Stimulated activated memory B cell treated with anti-CD40 and anti-IgM and Interleukin-4, amounts not matched to agents 10 μg/mL and 1 μg/mL and 100 μg/mL, for 72 hours (primary cell): ENCODE measurements around the gene PDZD7.

Experiments
- ATAC-seq: fragments of 150-1000 bp; cut with Tn5 transposase; 2 replicates; pipeline ENCODE4 v1.10.0; 2021
- H3K27ac Mint-ChIP-seq: one replicate; pipeline ENCODE4 v1.8.0; 2022; ENCODE audit warnings: mild to moderate bottlenecking, mixed read lengths
- H3K27me3 Mint-ChIP-seq: one replicate; pipeline ENCODE4 v1.8.0; 2022; ENCODE audit warnings: mixed read lengths
- H3K36me3 Mint-ChIP-seq: one replicate; pipeline ENCODE4 v1.8.0; 2022; ENCODE audit warnings: mixed read lengths
- H3K4me1 Mint-ChIP-seq: one replicate; pipeline ENCODE4 v1.8.0; 2022; ENCODE audit warnings: mixed read lengths
- H3K4me3 Mint-ChIP-seq: one replicate; pipeline ENCODE4 v1.8.0; 2022; ENCODE audit warnings: mild to moderate bottlenecking, moderate library complexity, mixed read lengths
- H3K9me3 Mint-ChIP-seq: one replicate; pipeline ENCODE4 v1.8.0; 2022; ENCODE audit warnings: mixed read lengths

The PDZD7 gene

DNA sequence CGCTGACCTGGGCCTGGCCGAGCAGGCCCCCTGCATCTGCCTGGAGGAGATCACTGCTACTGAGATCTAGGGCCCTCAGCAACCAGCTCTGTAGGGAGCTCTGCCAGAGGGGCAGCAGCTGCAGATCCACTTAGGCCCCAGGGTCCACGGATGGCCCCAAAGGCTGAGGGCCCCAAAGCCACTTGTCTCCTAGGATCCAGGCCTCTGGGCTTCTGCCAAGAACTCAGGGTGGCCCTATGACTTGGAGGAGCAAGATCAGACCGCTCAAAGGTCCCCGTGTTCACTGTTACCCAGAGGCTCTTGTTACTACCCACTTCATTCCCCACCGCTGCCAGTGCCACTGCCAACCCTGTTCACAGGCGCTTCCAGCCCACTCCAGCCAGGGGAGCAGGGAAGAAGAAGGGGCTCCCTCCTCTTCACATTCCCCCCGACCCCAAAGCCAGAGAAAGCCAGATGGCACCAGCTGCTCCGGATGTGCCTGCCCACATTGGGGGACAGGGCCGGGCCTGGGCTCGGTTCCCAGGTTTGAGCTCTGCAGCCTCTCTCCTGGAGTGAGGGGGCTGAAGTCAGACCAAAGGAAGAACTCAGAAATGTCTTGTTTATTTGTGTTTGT lies 23.7 kb downstream of the PDZD7 start:
- Mint-ChIP-seq H3K4me3 (no peak overlapping the region), H3K9me3 (no peaks in the 10 kb centered on the region), H3K27me3 (no peaks in the 10 kb centered on the region), H3K36me3 (no peaks in the 10 kb centered on the region), H3K4me1 (no peaks in the 10 kb centered on the region), H3K27ac (no peak overlapping the region)
- no peak for ATAC-seq

DNA sequence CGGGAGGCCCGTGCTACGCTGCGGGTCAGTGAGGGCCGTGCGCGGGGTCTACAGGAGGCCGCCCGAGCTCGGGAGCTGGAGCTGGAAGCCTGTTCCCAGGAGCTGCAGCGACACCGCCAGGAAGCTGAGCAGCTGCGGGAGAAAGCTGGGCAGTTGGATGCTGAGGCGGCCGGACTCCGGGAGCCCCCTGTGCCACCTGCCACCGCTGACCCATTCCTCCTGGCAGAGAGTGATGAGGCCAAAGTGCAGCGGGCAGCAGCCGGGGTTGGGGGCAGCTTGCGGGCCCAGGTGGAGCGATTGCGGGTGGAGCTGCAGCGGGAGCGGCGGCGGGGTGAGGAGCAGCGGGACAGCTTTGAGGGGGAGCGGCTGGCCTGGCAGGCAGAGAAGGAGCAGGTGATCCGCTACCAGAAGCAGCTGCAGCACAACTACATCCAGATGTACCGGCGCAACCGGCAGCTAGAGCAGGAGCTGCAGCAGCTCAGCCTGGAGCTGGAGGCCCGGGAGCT lies 24.3 kb downstream of the PDZD7 start:
- Mint-ChIP-seq H3K9me3 (no peaks in the 10 kb centered on the region), H3K27ac (no peak overlapping the region), H3K36me3 (no peaks in the 10 kb centered on the region), H3K27me3 (no peaks in the 10 kb centered on the region), H3K4me3 (no peak overlapping the region), H3K4me1 (no peaks in the 10 kb centered on the region)
- no peak for ATAC-seq

DNA sequence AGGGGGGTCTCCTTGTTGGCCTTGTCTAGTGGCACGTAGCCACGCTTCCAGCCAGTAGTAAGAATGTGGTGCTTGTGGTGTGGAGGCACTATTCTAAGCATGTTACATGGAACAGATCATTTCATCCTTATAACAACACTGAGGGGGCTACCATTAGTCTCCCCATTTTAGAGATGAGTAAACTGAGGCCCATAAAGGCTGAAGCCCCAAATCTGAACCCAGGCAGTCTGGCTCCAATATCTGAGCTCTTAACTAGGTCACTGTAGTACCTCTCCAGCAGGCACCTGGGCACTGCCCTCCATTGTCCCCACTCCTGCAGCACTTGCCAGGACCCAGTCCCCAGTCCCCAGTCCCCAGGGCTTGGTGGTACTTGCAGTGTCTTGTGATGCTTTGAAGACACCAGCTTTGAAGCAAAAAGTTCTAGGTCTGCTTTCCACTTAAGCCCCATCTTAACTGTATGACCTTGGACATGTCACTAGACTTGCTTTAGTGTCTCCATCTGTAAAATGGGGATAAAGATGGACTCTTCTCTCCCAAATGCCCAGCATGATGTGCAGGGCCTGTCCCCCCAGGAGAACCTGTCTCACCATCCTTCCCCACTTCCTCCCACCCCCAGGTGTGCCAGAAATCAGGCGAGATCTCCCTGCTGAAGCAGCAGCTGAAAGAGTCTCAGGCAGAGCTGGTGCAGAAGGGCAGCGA lies 24.9 kb downstream of the PDZD7 start:
- Mint-ChIP-seq H3K4me3 (no peak overlapping the region), H3K9me3 (no peaks in the 10 kb centered on the region), H3K27me3 (no peaks in the 10 kb centered on the region), H3K36me3 (no peaks in the 10 kb centered on the region), H3K4me1 (peaks cover 5% of the 10 kb centered on the region), H3K27ac (no peak overlapping the region)
- no peak for ATAC-seq

DNA sequence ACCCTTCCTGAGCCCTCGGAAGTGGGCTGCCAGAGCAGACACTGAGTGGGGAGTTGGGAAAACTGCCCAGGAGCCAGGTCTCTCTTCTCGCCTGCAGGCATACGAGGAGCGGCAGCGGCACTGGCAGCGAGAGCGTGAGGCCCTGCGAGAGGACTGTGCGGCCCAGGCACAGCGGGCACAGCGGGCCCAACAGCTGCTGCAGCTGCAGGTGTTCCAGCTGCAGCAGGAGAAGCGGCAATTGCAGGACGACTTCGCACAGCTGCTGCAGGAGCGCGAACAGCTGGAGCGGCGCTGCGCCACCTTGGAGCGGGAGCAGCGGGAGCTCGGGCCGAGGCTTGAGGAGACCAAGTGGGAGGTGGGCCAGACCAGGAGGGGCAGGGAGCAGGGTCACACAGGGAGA lies 25.6 kb downstream of the PDZD7 start:
- no peaks in the 10 kb centered on the region for H3K9me3 Mint-ChIP-seq
- H3K36me3 Mint-ChIP-seq, result no peaks in the 10 kb centered on the region
- H3K4me3 Mint-ChIP-seq, result no peak overlapping the region
- peaks cover 9% of the 10 kb centered on the region for H3K4me1 Mint-ChIP-seq
- H3K27ac Mint-ChIP-seq, result no peak overlapping the region
- no peak for ATAC-seq
- H3K27me3 Mint-ChIP-seq, result no peaks in the 10 kb centered on the region

DNA sequence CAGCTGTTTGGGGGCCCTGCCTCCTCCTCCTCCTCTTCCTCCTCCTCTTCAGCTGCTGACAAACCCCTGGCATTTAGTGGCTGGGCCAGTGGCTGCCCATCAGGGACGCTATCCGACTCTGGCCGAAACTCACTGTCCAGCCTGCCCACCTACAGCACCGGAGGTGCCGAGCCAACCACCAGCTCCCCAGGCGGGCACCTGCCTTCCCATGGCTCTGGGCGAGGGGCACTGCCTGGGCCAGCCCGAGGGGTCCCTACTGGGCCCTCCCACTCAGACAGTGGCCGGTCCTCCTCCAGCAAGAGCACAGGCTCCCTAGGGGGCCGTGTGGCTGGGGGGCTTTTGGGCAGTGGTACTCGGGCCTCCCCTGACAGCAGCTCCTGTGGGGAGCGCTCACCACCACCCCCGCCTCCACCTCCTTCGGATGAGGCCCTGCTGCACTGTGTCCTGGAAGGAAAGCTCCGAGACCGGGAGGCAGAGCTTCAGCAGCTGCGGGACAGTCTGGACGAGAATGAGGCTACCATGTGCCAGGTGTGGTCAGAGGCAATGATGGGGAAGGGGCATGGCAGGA lies 27.2 kb downstream of the PDZD7 start:
- H3K4me1 Mint-ChIP-seq, result peaks cover 12% of the 10 kb centered on the region
- no peak overlapping the region for H3K27ac Mint-ChIP-seq
- no peak for ATAC-seq
- no peaks in the 10 kb centered on the region for H3K36me3 Mint-ChIP-seq
- no peaks in the 10 kb centered on the region for H3K27me3 Mint-ChIP-seq
- no peak overlapping the region for H3K4me3 Mint-ChIP-seq
- no peaks in the 10 kb centered on the region for H3K9me3 Mint-ChIP-seq

DNA sequence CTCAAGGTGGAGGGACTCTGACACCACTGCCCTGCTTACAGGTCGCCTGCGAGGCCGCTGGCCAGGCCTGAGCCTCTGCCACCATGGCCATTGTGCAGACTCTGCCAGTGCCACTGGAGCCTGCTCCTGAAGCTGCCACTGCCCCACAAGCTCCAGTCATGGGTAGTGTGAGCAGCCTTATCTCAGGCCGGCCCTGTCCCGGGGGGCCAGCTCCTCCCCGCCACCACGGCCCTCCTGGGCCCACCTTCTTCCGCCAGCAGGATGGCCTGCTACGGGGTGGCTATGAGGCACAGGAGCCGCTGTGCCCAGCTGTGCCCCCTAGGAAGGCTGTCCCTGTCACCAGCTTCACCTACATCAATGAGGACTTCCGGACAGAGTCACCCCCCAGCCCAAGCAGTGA lies 28.5 kb downstream of the PDZD7 start:
- no peaks in the 10 kb centered on the region for H3K9me3 Mint-ChIP-seq
- H3K4me3 Mint-ChIP-seq, result no peak overlapping the region
- H3K36me3 Mint-ChIP-seq, result no peaks in the 10 kb centered on the region
- H3K27ac Mint-ChIP-seq, result no peak overlapping the region
- ATAC-seq, result no peak
- H3K4me1 Mint-ChIP-seq, result peaks cover 22% of the 10 kb centered on the region
- H3K27me3 Mint-ChIP-seq, result no peaks in the 10 kb centered on the region

DNA sequence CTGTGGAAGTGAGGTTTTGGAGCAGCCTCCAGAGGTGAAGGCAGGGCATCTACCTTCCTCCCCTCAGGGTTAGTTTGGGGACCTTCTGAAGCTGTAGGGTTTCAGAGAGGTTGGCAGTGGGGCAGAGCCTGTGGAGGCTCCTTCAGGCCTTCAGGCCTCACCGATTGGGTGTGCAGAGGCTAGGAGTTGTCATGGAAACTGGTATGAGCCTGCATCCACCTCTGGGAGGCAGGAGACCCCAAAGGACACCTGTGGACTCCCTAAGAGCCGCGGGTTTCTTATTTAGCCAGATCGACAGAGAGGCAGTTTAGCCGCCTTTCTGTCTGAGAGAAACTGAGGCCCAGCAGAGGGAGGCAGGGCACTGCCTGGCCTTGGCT lies 29.3 kb downstream of the PDZD7 start:
- no peak overlapping the region for H3K4me3 Mint-ChIP-seq

DNA sequence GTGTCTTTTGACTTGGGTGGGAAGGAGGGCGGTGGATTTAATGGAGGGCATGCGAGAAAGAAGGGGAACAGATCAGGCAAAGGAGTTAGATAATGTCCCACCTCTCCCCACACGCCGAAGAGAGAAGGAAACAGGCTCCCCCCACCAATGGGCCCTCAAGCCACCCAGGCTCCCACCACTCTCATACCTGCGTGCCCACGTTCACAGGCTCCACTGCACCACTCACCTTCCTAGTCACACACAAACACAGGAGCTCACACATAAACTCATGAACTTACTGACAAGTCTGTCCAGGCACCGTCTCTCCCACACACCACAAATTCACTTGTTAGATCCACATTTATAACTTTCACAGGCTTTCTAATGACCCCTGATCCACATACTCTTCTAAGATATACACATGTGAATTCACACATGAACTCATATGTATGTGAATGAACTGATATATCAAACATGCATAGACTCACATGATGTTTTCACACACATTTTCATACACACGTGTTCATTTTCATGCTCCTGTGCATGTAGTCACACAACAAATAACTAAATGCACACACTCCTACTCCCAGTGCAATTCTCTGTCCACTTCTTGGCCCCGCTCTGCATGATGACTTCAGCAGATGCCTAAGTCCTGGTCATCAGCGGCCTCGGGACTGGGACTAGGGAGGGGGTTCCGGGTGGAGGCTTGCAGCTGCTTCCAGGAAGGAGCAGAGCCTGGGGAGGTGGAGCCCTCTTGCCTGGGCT lies 29.8 kb downstream of the PDZD7 start:
- peak overlapping the region; percentile 33 for H3K27ac Mint-ChIP-seq
- no peaks in the 10 kb centered on the region for H3K9me3 Mint-ChIP-seq
- H3K36me3 Mint-ChIP-seq, result no peaks in the 10 kb centered on the region
- peak overlapping the region; percentile 69 for H3K4me3 Mint-ChIP-seq
- ATAC-seq, result no peak
- H3K4me1 Mint-ChIP-seq, result peaks cover 29% of the 10 kb centered on the region
- no peaks in the 10 kb centered on the region for H3K27me3 Mint-ChIP-seq

More for the DNA sequence above, 29.3 kb downstream of the PDZD7 start:
- Mint-ChIP-seq H3K27ac (peak overlapping the region; percentile 33), H3K27me3 (no peaks in the 10 kb centered on the region), H3K36me3 (no peaks in the 10 kb centered on the region), H3K4me1 (peaks cover 23% of the 10 kb centered on the region), H3K9me3 (no peaks in the 10 kb centered on the region)
- ATAC-seq, result no peak

DNA sequence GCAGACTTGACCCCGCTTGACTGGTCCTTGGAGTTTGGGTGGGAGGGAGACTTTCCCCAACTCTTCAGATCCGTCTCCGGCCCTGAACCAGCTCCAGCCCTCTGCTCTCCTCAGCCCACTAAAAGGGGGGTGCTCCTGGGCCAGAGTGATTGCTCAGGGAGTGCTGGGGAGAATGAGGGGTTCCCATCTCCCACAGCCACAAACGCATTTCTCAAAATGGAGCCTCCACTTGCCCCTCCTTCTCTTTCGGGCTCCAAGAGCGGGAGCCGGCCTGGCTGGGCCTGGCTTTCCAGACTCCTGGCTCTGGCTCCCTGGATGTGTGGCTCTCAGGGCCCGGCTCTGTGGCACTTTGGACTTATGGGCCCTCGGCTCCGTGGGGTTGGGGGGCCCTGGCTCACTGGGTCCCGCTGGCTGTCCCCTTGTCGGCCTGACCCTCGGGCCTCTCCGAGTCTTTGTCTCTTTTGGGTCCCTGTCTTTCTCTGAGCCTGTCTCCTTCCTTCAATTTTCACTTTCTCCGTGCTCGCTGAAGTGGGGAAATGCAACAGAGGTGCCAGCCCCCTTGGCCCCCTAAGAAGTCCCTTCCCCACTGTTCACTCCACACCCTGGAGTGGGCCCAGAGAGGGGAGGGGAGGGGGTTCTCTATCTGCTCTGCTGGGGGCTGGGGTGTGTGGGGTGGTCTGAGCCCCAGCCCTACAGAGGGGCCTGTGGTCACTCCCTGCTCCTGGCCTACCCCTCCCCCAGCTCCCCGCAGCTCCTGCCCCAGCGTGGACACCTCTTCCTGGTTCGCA lies 30.6 kb downstream of the PDZD7 start:
- peaks cover 29% of the 10 kb centered on the region for H3K4me1 Mint-ChIP-seq
- H3K27ac Mint-ChIP-seq, result peak overlapping the region; percentile 33
- H3K9me3 Mint-ChIP-seq, result no peaks in the 10 kb centered on the region
- no peak for ATAC-seq
- H3K4me3 Mint-ChIP-seq, result peak overlapping the region; percentile 69
- no peaks in the 10 kb centered on the region for H3K27me3 Mint-ChIP-seq
- no peaks in the 10 kb centered on the region for H3K36me3 Mint-ChIP-seq

DNA sequence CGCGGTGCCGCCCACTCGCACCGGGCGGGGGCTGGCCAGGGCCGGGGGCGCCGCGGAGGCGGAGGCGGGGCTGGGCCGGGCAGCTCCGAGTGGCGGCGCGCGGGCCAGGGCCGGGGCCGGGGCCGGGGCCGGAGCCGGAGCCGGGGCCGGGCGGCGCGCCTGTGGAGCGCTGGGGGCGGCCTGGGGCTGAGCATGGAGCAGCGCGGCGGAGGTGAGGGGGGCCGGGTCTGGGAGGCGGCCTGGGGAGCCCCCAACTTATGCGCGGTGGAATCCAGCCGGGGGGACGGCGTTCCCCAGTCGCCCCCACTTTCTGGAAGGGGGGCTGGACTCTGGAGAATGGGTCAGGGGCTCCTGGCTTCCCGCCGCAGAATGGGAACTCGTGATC lies 31.2 kb downstream of the PDZD7 start, which contains the start of gene LZTS2:
Gene LZTS2, plus strand, starts transcription at position 67 of the 385 bp plus-strand sequence. CDS start 2,731 bp downstream, outside the sequence.
- H3K4me1 Mint-ChIP-seq, result peaks cover 29% of the 10 kb centered on the region
- no peaks in the 10 kb centered on the region for H3K9me3 Mint-ChIP-seq
- peaks cover 1% of the 10 kb centered on the region for H3K36me3 Mint-ChIP-seq
- H3K4me3 Mint-ChIP-seq, result peak within 1 kb of the TSS; percentile 80
- peak within 1 kb of the TSS; percentile 76 for H3K27ac Mint-ChIP-seq
- H3K27me3 Mint-ChIP-seq, result no peaks in the 10 kb centered on the region
- no peak for ATAC-seq

DNA sequence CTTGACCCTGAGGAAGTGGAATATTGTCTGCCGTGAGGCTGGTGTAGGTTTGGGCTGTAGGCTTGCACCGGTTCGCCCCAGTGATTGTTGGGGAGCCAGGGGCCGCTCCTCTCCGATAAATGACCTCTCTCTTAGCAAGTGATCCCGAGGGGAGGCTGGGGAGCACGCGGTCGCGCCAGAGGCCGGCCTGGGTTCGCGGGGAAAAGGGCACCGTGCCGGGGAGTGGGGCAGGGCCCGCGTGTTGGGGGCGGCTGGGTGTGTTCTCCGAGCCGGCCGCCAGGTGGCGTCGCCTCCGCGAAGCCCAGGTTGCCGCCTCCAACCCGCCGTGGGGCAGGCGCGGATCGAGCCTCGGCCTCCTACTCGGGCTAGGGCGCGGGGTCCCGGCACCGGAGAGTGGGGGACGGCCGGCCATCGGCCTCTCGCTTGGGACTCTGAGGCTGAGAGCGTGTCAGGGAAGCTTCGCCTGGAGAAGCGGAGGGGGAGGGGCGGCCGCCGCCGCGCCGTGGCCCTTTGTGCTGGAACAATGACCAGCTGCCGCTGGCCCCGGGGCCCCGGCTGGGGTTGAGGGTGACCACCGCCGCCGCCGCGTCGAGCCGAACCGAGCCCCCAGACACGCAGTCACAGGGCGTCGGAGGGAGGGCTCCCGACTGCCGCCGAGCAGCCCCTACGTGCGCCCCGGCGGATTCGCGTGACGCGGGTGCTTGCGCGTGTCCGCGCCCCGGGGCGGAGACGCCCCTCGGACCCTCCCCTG lies 31.8 kb downstream of the PDZD7 start:
- Mint-ChIP-seq H3K27ac (peak overlapping the region; percentile 76), H3K27me3 (no peaks in the 10 kb centered on the region), H3K4me3 (peak overlapping the region; percentile 80), H3K4me1 (peaks cover 29% of the 10 kb centered on the region), H3K36me3 (peaks cover 7% of the 10 kb centered on the region), H3K9me3 (no peaks in the 10 kb centered on the region)
- peak; percentile 77 for ATAC-seq

DNA sequence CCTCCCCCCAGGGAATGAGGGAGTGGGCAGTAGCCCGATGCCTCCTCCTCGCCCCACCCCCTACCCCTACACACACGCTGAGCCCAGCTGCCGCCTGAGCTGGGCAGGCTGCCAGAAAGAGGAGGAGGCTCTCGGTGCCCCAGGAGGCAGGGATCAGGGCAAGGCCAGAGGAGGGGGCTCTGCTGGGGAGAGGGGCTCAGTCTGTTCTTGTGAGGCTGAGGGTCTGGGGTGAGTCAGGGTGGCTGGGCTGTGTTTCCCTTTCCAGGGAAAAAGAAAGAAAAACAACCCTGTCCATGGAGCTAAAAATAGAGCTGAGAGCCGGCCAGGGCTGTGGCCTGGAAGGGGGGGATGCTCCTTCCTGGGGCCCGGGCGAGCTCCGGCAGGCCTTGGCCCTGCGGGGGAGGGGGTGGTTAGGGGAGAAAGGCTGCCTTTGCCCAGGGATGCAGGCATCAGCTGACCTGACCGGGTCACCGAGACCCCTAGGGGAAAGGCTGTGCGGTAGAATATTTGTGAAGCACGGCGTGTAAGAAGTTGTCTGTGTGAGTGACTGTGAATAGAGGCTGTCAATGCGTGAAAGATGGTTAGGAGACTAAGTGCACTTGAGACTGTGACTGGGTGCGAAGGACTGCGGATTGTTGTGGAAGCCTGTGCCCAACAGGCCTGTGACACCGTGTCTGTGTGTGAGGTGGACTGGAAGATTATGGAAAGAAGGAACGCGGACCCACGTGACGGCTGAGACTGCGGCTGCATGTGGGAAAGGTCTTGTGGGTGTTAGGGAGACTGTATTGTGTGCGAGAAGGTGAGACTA lies 32.5 kb downstream of the PDZD7 start:
- H3K27ac Mint-ChIP-seq, result peak overlapping the region; percentile 76
- H3K4me1 Mint-ChIP-seq, result peaks cover 29% of the 10 kb centered on the region
- H3K36me3 Mint-ChIP-seq, result peaks cover 12% of the 10 kb centered on the region
- ATAC-seq, result peak; percentile 56
- H3K4me3 Mint-ChIP-seq, result peak overlapping the region; percentile 80
- H3K9me3 Mint-ChIP-seq, result no peaks in the 10 kb centered on the region
- H3K27me3 Mint-ChIP-seq, result no peaks in the 10 kb centered on the region

DNA sequence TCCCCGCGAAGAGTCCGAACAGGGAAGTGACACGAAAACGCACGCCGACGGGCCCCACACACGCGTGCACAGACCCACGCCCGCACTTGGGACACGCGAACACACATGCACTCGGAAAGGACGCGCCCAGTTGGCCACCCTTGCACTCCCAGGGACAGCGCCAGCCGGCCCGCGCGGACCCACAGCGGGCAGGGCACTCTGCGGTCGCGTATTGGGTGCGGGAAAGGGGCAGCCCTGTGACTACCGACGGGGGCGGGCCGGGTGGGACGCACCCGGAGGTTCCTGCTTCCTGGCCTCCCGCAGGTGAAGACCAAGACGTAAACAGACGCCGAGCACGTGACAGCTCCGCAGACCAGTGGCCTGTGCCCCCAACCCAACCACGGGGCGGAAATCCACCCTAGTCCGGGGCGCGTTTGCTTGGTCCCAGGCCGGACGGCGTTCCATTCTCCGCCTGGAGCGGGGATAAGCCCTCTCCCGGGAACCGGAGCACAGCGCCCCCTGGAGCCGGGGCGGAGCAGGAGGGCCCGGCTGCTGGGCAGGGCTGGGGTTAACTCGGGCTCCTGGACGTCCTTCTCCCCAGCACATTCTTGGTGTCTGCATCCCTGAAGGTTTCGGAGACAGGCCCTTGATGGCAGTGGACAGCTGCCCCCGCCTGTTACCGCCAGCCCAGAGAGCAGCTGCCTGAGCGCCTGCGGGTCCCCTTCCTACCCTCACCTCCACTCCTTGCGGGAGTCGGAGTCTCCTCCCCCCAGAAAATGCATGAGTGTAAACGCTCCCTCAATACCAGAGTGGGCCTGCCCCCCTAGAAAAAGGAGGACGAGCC lies 33.4 kb downstream of the PDZD7 start:
- Mint-ChIP-seq H3K27ac (peak overlapping the region; percentile 76), H3K36me3 (peaks cover 19% of the 10 kb centered on the region), H3K27me3 (no peaks in the 10 kb centered on the region), H3K4me1 (peaks cover 29% of the 10 kb centered on the region), H3K4me3 (peak overlapping the region; percentile 80), H3K9me3 (no peaks in the 10 kb centered on the region)
- peak; percentile 63 for ATAC-seq
